Measurements from ENCODE around the gene LPA.
"Not testable (repeated sequence)": the region's sequence is repeated elsewhere in the genome, so short reads cannot be mapped to it uniquely, and the experiment has no call there.

The LPA gene

GRCh38 chr6:160664198-160664597, at the start of gene LPA:
Gene LPA, minus strand, starts transcription at chr6:160664275. Its CDS starts 61 bp downstream, at chr6:160664214.
- H3K27ac ChIP-seq; H3K36me3 ChIP-seq; H3K4me3 ChIP-seq (ENCODE audit: low read depth, low read length); H3K9me3 ChIP-seq (ENCODE audit: severe bottlenecking); DNase-seq: not testable (repeated sequence)
- H3K27me3 ChIP-seq (ENCODE audit: insufficient read depth, low read depth, severe bottlenecking), result peaks cover 49% of the 10 kb centered on the region

- H3K36me3 ChIP-seq; H3K27ac ChIP-seq; DNase-seq; H3K4me3 ChIP-seq (ENCODE audit: low read depth, low read length); H3K27me3 ChIP-seq (ENCODE audit: insufficient read depth, low read depth, severe bottlenecking); H3K9me3 ChIP-seq (ENCODE audit: severe bottlenecking): not testable (repeated sequence)
Measured at GRCh38 chr6:160708993-160709392, 44.9 kb upstream of the LPA start.

- H3K36me3 ChIP-seq; H3K27me3 ChIP-seq (ENCODE audit: insufficient read depth, low read depth, severe bottlenecking); H3K27ac ChIP-seq; H3K4me3 ChIP-seq (ENCODE audit: low read depth, low read length); DNase-seq; H3K9me3 ChIP-seq (ENCODE audit: severe bottlenecking): not testable (repeated sequence)
Measured at GRCh38 chr6:160704688-160705087, 40.6 kb upstream of the LPA start.

- not testable (repeated sequence) for H3K36me3 ChIP-seq; H3K27me3 ChIP-seq (ENCODE audit: insufficient read depth, low read depth, severe bottlenecking); H3K4me3 ChIP-seq (ENCODE audit: low read depth, low read length); H3K27ac ChIP-seq; H3K9me3 ChIP-seq (ENCODE audit: severe bottlenecking); DNase-seq
Measured at GRCh38 chr6:160701918-160702680, 38.0 kb upstream of the LPA start, which contains the start of gene PLG. Gene PLG, plus strand, starts transcription at chr6:160702244. Its CDS starts 61 bp downstream, at chr6:160702305.

- no peak for DNase-seq
- Histone ChIP-seq H3K4me3 (ENCODE audit: low read depth, low read length) (no peak overlapping the region), H3K36me3 (no peaks in the 10 kb centered on the region), H3K27ac (no peak overlapping the region), H3K9me3 (ENCODE audit: severe bottlenecking) (no peaks in the 10 kb centered on the region), H3K27me3 (ENCODE audit: insufficient read depth, low read depth, severe bottlenecking) (peaks cover 3% of the 10 kb centered on the region)
- TF ChIP-seq CTCF (IDR thresholded peaks at IDR 0.05; ENCODE audit: low read depth, low read length), result no peak
Measured at GRCh38 chr6:160697826-160698225, 33.8 kb upstream of the LPA start.

- not testable (repeated sequence) for DNase-seq; H3K27me3 ChIP-seq (ENCODE audit: insufficient read depth, low read depth, severe bottlenecking); H3K9me3 ChIP-seq (ENCODE audit: severe bottlenecking); H3K27ac ChIP-seq; H3K36me3 ChIP-seq; H3K4me3 ChIP-seq (ENCODE audit: low read depth, low read length)
Measured at GRCh38 chr6:160696884-160697283, 32.8 kb upstream of the LPA start.

GRCh38 chr6:160695622-160696021, 31.5 kb upstream of the LPA start:
- H3K27me3 ChIP-seq (ENCODE audit: insufficient read depth, low read depth, severe bottlenecking), result peaks cover 18% of the 10 kb centered on the region
- H3K27ac ChIP-seq; H3K4me3 ChIP-seq (ENCODE audit: low read depth, low read length); H3K36me3 ChIP-seq; DNase-seq; H3K9me3 ChIP-seq (ENCODE audit: severe bottlenecking): not testable (repeated sequence)

GRCh38 chr6:160695025-160695424, 30.9 kb upstream of the LPA start:
- peaks cover 20% of the 10 kb centered on the region for H3K27me3 ChIP-seq (ENCODE audit: insufficient read depth, low read depth, severe bottlenecking)
- not testable (repeated sequence) for H3K9me3 ChIP-seq (ENCODE audit: severe bottlenecking); H3K36me3 ChIP-seq; H3K27ac ChIP-seq; DNase-seq; H3K4me3 ChIP-seq (ENCODE audit: low read depth, low read length)

- H3K27me3 ChIP-seq (ENCODE audit: insufficient read depth, low read depth, severe bottlenecking), result peaks cover 34% of the 10 kb centered on the region
- no peaks in the 10 kb centered on the region for H3K36me3 ChIP-seq
- no peaks in the 10 kb centered on the region for H3K9me3 ChIP-seq (ENCODE audit: severe bottlenecking)
- peak; percentile 30 for TF ChIP-seq CTCF (IDR thresholded peaks at IDR 0.05; ENCODE audit: low read depth, low read length)
- H3K27ac ChIP-seq, result no peak overlapping the region
- no peak for DNase-seq
- H3K4me3 ChIP-seq (ENCODE audit: low read depth, low read length), result no peak overlapping the region
Measured at GRCh38 chr6:160692369-160692959, 28.4 kb upstream of the LPA start.

Measured in WERI-Rb-1 (cell line).